GM23338 (cell line): ENCODE results near the gene NCKAP5.

ENCODE experiments used
- CREB1 ChIP-seq: fragments of 250-450 bp; sonication (Bioruptor Pico); IDR thresholded peaks from 2 replicates; pipeline ENCODE4 v1.5.0; 2020; ENCODE audit warnings: low read depth, mild to moderate bottlenecking, moderate library complexity
- CTCF ChIP-seq, 2 experiments: fragments of 200-600 bp in 1 of 2; sonication (generic) in 1 of 2; conservative IDR thresholded peaks; 2 replicates each; pipeline versions ENCODE4 v1.5.1 to v1.6.1; 2016 to 2017; ENCODE audit warnings: antibody characterized with exemption in 2 of 2, low read depth in 2 of 2, mild to moderate bottlenecking in 2 of 2, moderate library complexity in 1 of 2
- EZH2 ChIP-seq: fragments of 200-600 bp; sonication (generic); IDR thresholded peaks from one replicate; pipeline ENCODE4 v1.8.0; 2017; ENCODE audit warnings: antibody characterized with exemption, mild to moderate bottlenecking, low read depth; ENCODE audit not compliant: unreplicated experiment
- EZH2phosphoT487 ChIP-seq: fragments of 200-600 bp; sonication (generic); IDR thresholded peaks from one replicate; pipeline ENCODE4 v1.8.1; 2018; ENCODE audit warnings: antibody characterized with exemption; ENCODE audit not compliant: unreplicated experiment
- POLR2AphosphoS5 ChIP-seq: IDR thresholded peaks from 2 replicates; pipeline ENCODE4 v1.6.1; 2016; ENCODE audit warnings: antibody characterized with exemption, low read depth
- REST ChIP-seq: IDR thresholded peaks from one replicate; pipeline ENCODE4 v1.6.1; 2018; ENCODE audit warnings: antibody characterized with exemption; ENCODE audit not compliant: unreplicated experiment
- ZNF114 ChIP-seq: fragments of 250-450 bp; sonication (Bioruptor Pico); IDR thresholded peaks from 2 replicates; pipeline ENCODE4 v1.5.0; 2020; ENCODE audit warnings: mild to moderate bottlenecking, moderate library complexity

GRCh38 chr2:133215477-133215876 is 352.8 kb downstream of the NCKAP5 start:
- TF ChIP-seq POLR2AphosphoS5, result no peak
- TF ChIP-seq CTCF (conservative IDR thresholded peaks at IDR 0.05; ENCODE audit: low read depth in 2 of 2), result no peak
- no peak for TF ChIP-seq EZH2
- no peak for TF ChIP-seq REST
- no peak for TF ChIP-seq EZH2phosphoT487
- no peak for TF ChIP-seq CREB1 (CRISPR knock-in tag)
- no peak for TF ChIP-seq ZNF114 (CRISPR knock-in tag)
